H1 (cell line): ENCODE results near the gene LHFPL2. TPM values are rescaled to one million over a fixed set of nuclear protein-coding genes. Genes with fewer than 3 reads are reported as not detected.

ENCODE experiments used
- CTCF ChIA-PET: fragments of 300-600 bp; sonication (Branson Sonifier 250); formaldehyde crosslinking; loops from one replicate; lab custom pipeline; 2021; ENCODE audit not compliant: partially characterized antibody; lab: Charles Lee
- POLR2A ChIA-PET: fragments of 300-600 bp; sonication (Branson Sonifier 250); formaldehyde crosslinking; loops from one replicate; lab custom pipeline; 2021; ENCODE audit warnings: inconsistent platforms; ENCODE audit not compliant: partially characterized antibody; lab: Charles Lee
- DNase-seq, 2 experiments: peaks; one replicate each; pipeline versions ENCODE4 v3.0.0 to v3.0.0-alpha.2; 2010 to 2022; ENCODE audit warnings: low spot score in 2 of 2, low read depth in 1 of 2, mixed read lengths in 1 of 2
- FAIRE-seq: peaks from 2 replicates; lab custom pipeline; 2011; peaks lifted over from hg19 to GRCh38; lab: Jason Lieb, UNC
- H2AFZ ChIP-seq: 2 replicates; pipeline ENCODE4 v1.8.1; 2012; ENCODE audit warnings: low read length, inconsistent platforms
- H2AK5ac ChIP-seq: 2 replicates; pipeline ENCODE4 v1.6.1; 2013; ENCODE audit warnings: low read depth, low read length
- H2BK120ac ChIP-seq: replicated peaks from 2 replicates; pipeline ENCODE3; 2013; ENCODE audit warnings: low read depth, low read length, inconsistent platforms
- H2BK12ac ChIP-seq: 2 replicates; pipeline ENCODE4 v1.6.1; 2013; ENCODE audit warnings: low read depth, low read length
- H2BK15ac ChIP-seq: 2 replicates; pipeline ENCODE4 v1.6.1; 2013; ENCODE audit warnings: low read length
- H2BK20ac ChIP-seq: 2 replicates; pipeline ENCODE4 v1.6.1; 2013; ENCODE audit warnings: low read length
- H2BK5ac ChIP-seq: 2 replicates; pipeline ENCODE4 v1.6.1; 2013; ENCODE audit warnings: low read depth, low read length
- H3K14ac ChIP-seq: 2 replicates; pipeline ENCODE4 v1.6.1; 2013; ENCODE audit warnings: inconsistent platforms; ENCODE audit not compliant: insufficient read length
- H3K18ac ChIP-seq: 2 replicates; pipeline ENCODE4 v1.6.1; 2013; ENCODE audit warnings: low read length; ENCODE audit errors: extremely low read depth
- H3K23ac ChIP-seq: 2 replicates; pipeline ENCODE4 v1.6.1; 2013; ENCODE audit warnings: inconsistent platforms; ENCODE audit not compliant: insufficient read length
- H3K23me2 ChIP-seq: 2 replicates; pipeline ENCODE4 v1.6.1; 2013; ENCODE audit warnings: low read depth, low read length
- H3K27ac ChIP-seq: 2 replicates; pipeline ENCODE4 v1.6.1; 2011; ENCODE audit warnings: low read depth, low read length, inconsistent platforms
- H3K27me3 ChIP-seq, 4 experiments: replicated peaks in 1 of 4; 1 replicate in 1 of 4; 2 replicates in 3 of 4; pipeline versions ENCODE4 v1.6.1 to v1.8.1; 2011 to 2013; ENCODE audit warnings: low read length in 3 of 4, mild to moderate bottlenecking in 3 of 4, inconsistent platforms in 2 of 4, mixed read lengths in 2 of 4, moderate library complexity in 1 of 4; ENCODE audit not compliant: control insufficient read depth in 3 of 4, insufficient read depth in 3 of 4; ENCODE audit errors: extremely low read depth in 1 of 4
- H3K36me3 ChIP-seq, 4 experiments: 2 replicates each; pipeline versions ENCODE4 v1.6.1 to v1.8.1; 2011 to 2013; ENCODE audit warnings: mild to moderate bottlenecking in 4 of 4, low read length in 3 of 4, moderate library complexity in 2 of 4, control low read depth in 1 of 4, inconsistent platforms in 1 of 4; ENCODE audit not compliant: insufficient read depth in 4 of 4, control insufficient read depth in 2 of 4
- H3K4ac ChIP-seq: replicated peaks from 2 replicates; pipeline ENCODE3; 2013; ENCODE audit warnings: low read length, low read depth, mixed read lengths, inconsistent platforms; ENCODE audit not compliant: insufficient read length
- H3K4me1 ChIP-seq, 4 experiments: replicated peaks in 1 of 4; 1 replicate in 1 of 4; 2 replicates in 3 of 4; pipeline versions ENCODE4 v1.6.1 to v1.8.1; 2011 to 2013; ENCODE audit warnings: low read length in 3 of 4, inconsistent platforms in 2 of 4, mixed read lengths in 1 of 4; ENCODE audit not compliant: insufficient read depth in 4 of 4, control insufficient read depth in 3 of 4
- H3K4me2 ChIP-seq, 2 experiments: 2 replicates each; pipeline versions ENCODE4 v1.6.1 to v1.8.1; 2011 to 2013; ENCODE audit warnings: low read depth in 2 of 2, low read length in 2 of 2, control low read depth in 1 of 2, inconsistent platforms in 1 of 2, mild to moderate bottlenecking in 1 of 2; ENCODE audit not compliant: insufficient read depth in 1 of 2
- H3K4me3 ChIP-seq, 4 experiments: fragments of 200-600, 300-600 bp in 1 of 4; sonication (generic), shearing (Covaris generic), sonication (Bioruptor Twin) in 1 of 4; 2 replicates each; pipeline versions ENCODE4 v1.5.1 to v1.8.1; 2011 to 2016; ENCODE audit warnings: low read length in 4 of 4, low read depth in 3 of 4, control low read depth in 2 of 4, inconsistent platforms in 2 of 4, mild to moderate bottlenecking in 2 of 4, mixed read lengths in 1 of 4, moderate library complexity in 1 of 4; ENCODE audit not compliant: insufficient read depth in 2 of 4; ENCODE audit errors: extremely low read depth in 1 of 4
- H3K56ac ChIP-seq: replicated peaks from 2 replicates; pipeline ENCODE3; 2013; ENCODE audit warnings: low read depth, mild to moderate bottlenecking, mixed read lengths, low read length, inconsistent platforms; ENCODE audit not compliant: insufficient read length
- H3K79me1 ChIP-seq: 2 replicates; pipeline ENCODE4 v1.6.1; 2013; ENCODE audit warnings: low read depth, low read length, control low read depth
- H3K79me2 ChIP-seq, 2 experiments: 2 replicates each; pipeline versions ENCODE4 v1.6.1 to v1.8.1; 2012 to 2013; ENCODE audit warnings: low read length in 2 of 2, mild to moderate bottlenecking in 2 of 2, inconsistent platforms in 1 of 2; ENCODE audit not compliant: insufficient read depth in 2 of 2, control insufficient read depth in 1 of 2
- H3K9ac ChIP-seq, 4 experiments: replicated peaks in 1 of 4; 1 replicate in 1 of 4; 2 replicates in 3 of 4; pipeline versions ENCODE4 v1.6.1 to v1.8.1; 2011 to 2013; ENCODE audit warnings: low read depth in 3 of 4, low read length in 3 of 4, control low read depth in 2 of 4, mild to moderate bottlenecking in 2 of 4, moderate library complexity in 2 of 4, inconsistent platforms in 1 of 4; ENCODE audit errors: extremely low read depth in 1 of 4
- H3K9me3 ChIP-seq, 2 experiments: 2 replicates each; pipeline versions ENCODE4 v1.6.1 to v1.8.1; 2012 to 2013; ENCODE audit warnings: mild to moderate bottlenecking in 2 of 2, moderate library complexity in 2 of 2, control low read depth in 1 of 2, inconsistent platforms in 1 of 2, low read depth in 1 of 2, low read length in 1 of 2, mixed read lengths in 1 of 2; ENCODE audit not compliant: insufficient read depth in 2 of 2
- H4K20me1 ChIP-seq, 2 experiments: replicated peaks in 1 of 2; 2 replicates each; pipeline versions ENCODE3 to v1.8.1; 2011 to 2013; ENCODE audit warnings: inconsistent platforms in 2 of 2, low read length in 2 of 2, mild to moderate bottlenecking in 1 of 2; ENCODE audit not compliant: insufficient read depth in 2 of 2, control insufficient read depth in 1 of 2
- H4K5ac ChIP-seq: 2 replicates; pipeline ENCODE4 v1.6.1; 2013; ENCODE audit warnings: low read length, low read depth, mixed read lengths, inconsistent platforms; ENCODE audit not compliant: insufficient read length
- H4K8ac ChIP-seq: 2 replicates; pipeline ENCODE4 v1.8.0; 2013; ENCODE audit warnings: mild to moderate bottlenecking, moderate library complexity, low read length, inconsistent platforms; ENCODE audit not compliant: insufficient read depth; ENCODE audit errors: extremely low read depth
- H4K91ac ChIP-seq: replicated peaks from 2 replicates; pipeline ENCODE3; 2013; ENCODE audit warnings: low read length, mixed read lengths, inconsistent platforms; ENCODE audit not compliant: insufficient read length
- CTCF ChIP-seq, 3 experiments: IDR thresholded peaks; 1 replicate in 2 of 3; 2 replicates in 1 of 3; pipeline versions ENCODE4 v1.5.1 to v1.6.1; 2011; ENCODE audit warnings: low read length in 3 of 3, mild to moderate bottlenecking in 3 of 3, inconsistent platforms in 2 of 3, low read depth in 1 of 3, moderate library complexity in 1 of 3; ENCODE audit not compliant: insufficient read depth in 1 of 3; ENCODE audit errors: control extremely low read depth in 1 of 3
- FOSL1 ChIP-seq: IDR thresholded peaks from 2 replicates; pipeline ENCODE4 v1.6.1; 2011; ENCODE audit warnings: mild to moderate bottlenecking, low read depth, low read length, moderate library complexity; ENCODE audit not compliant: insufficient read depth
- WGBS, 2 experiments: shearing (Covaris generic) in 1 of 2; methylation state at CpG; one replicate each; pipeline versions ENCODE4 v1.1.6 to v1.1.7; 2013 to 2015; ENCODE audit warnings: low lambda C conversion rate in 2 of 2, mixed read lengths in 2 of 2, inconsistent platforms in 1 of 2, low coverage in 1 of 2, missing lambda C conversion rate in 1 of 2; ENCODE audit not compliant: insufficient replicate concordance in 2 of 2, insufficient coverage in 1 of 2, insufficient read length in 1 of 2; ENCODE audit errors: extremely low coverage in 1 of 2, missing lambda C conversion rate in 1 of 2; 5-methylcytosine and 5-hydroxymethylcytosine counted together
- polyA plus RNA-seq, 7 experiments: library from polyadenylated mRNA; depleted of rRNA in 3 of 7; stranded (reverse) in 5 of 7; unstranded in 2 of 7; fragments of >200 nt in 5 of 7; fragments of 200-250 nt in 2 of 7; gene quantifications; 1 replicate in 5 of 7; 2 replicates in 1 of 7; 4 replicates in 1 of 7; pipeline versions ENCODE4 v1.2.1 to v1.2.3, GENCODE V29; 2011 to 2013; ENCODE audit warnings: missing spikeins in 2 of 7, mixed read lengths in 2 of 7
- total RNA-seq: library from RNA; stranded (reverse); fragmentation: NEBNext Ultra II Directional; extraction: Animal tissue kit (Norgen Biotek cat#: 25700); gene quantifications from 2 replicates; pipeline ENCODE4 v1.2.1, GENCODE V29; 2021

LHFPL2 gene
- total and polyA plus RNA-seq, 2 of the 8 experiments (the other 6 are each of a cell fraction or from before 2014, with no cell fraction given): 9.6 to 43.0 TPM

- Histone ChIP-seq H3K9ac (no peak overlapping the region; a peak in 1 of 7 replicates), H3K18ac (no peak overlapping the region)
- CTCF ChIA-PET: interaction anchor here (1.5 kb wide), 1 partner anchor 60 kb away, joined by 4 read pairs; no protein-coding TSS in a partner anchor
Measured at GRCh38 chr5:78597068-78597973, 51.3 kb downstream of the LHFPL2 start.

More at GRCh38 chr5:78597068-78597973, 51.3 kb downstream of the LHFPL2 start:
- Histone ChIP-seq H3K56ac (no peak overlapping the region), H2BK120ac (no peak overlapping the region), H2BK20ac (no peak overlapping the region), H3K4ac (no peak overlapping the region), H3K4me3 (no peak overlapping the region), H4K91ac (no peak overlapping the region), H2AK5ac (no peak overlapping the region), H3K79me1 (no peaks in the 10 kb centered on the region; the same call in 1 of the 2 replicates), H4K8ac (no peak overlapping the region), H3K14ac (no peak overlapping the region), H3K9me3 (no peaks in the 10 kb centered on the region), H3K27ac (no peak overlapping the region), H3K27me3 (no peaks in the 10 kb centered on the region), H3K23ac (no peak overlapping the region), H3K4me1 (peaks cover 0 to 7% (median 5%) of the 10 kb centered on the region in 4 experiments; a peak in 5 of 7 replicates), H4K5ac (no peak overlapping the region), H3K4me2 (no peak overlapping the region), H4K20me1 (peaks cover 2 to 4% of the 10 kb centered on the region in 2 experiments), H3K23me2 (no peaks in the 10 kb centered on the region), H2AFZ (no peak overlapping the region), H2BK12ac (no peak overlapping the region), H3K36me3 (no peaks in the 10 kb centered on the region), H2BK5ac (no peak overlapping the region), H2BK15ac (no peak overlapping the region), H3K79me2 (peaks cover 0 to 81% of the 10 kb centered on the region in 2 experiments; a peak in 3 of 4 replicates)
- DNase-seq (no peak), FAIRE-seq (no peak)
- TF ChIP-seq FOSL1 (no peak), CTCF (IDR thresholded peaks at IDR 0.05; ENCODE audit: control extremely low read depth in 1 of 3, insufficient read depth in 1 of 3, low read depth in 1 of 3, low read length in 3 of 3) (no peak)
- POLR2A ChIA-PET: no interaction called here
- 91% methylated on average over 5 of the region's 5 CpGs; no CpG with 5 or more reads in 1 of the 2 experiments for WGBS, 2 experiments
